GM12872 (cell line): Measurements from ENCODE around the gene GPR21.

ENCODE experiments used
- TF ChIP-seq, protein P1 (sequence below): IDR thresholded peaks from 3 replicates; pipeline ENCODE4 v1.5.1; 2011; ENCODE audit warnings: low read depth, mild to moderate bottlenecking, low read length, moderate library complexity; ENCODE audit not compliant: insufficient read depth

GPR21 gene, protein sequence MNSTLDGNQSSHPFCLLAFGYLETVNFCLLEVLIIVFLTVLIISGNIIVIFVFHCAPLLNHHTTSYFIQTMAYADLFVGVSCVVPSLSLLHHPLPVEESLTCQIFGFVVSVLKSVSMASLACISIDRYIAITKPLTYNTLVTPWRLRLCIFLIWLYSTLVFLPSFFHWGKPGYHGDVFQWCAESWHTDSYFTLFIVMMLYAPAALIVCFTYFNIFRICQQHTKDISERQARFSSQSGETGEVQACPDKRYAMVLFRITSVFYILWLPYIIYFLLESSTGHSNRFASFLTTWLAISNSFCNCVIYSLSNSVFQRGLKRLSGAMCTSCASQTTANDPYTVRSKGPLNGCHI

DNA sequence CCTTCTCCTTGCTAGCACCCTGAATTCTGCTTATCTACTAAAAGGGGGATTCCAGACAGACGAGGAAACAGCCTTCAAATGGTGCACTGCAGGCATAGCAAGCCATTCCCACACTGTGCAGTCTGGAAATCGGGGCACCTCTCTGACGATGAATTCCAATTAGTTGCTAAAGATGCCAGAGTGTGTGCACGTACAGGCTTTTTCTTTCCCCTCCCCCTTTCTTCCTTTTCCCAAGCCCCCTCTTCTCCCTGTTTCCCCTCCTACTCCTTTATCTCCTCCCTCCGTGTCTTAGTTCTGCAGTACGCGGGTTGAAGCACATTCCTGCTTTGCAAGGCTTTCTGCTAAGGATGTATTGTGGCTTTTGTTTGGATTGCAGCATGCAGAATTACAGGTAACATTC, at the start of gene GPR21:
TSS of gene GPR21 (plus strand) at position 316 of the 400 bp plus-strand sequence. CDS start 900 bp downstream, outside the sequence.
- TF ChIP-seq, protein P1, sequence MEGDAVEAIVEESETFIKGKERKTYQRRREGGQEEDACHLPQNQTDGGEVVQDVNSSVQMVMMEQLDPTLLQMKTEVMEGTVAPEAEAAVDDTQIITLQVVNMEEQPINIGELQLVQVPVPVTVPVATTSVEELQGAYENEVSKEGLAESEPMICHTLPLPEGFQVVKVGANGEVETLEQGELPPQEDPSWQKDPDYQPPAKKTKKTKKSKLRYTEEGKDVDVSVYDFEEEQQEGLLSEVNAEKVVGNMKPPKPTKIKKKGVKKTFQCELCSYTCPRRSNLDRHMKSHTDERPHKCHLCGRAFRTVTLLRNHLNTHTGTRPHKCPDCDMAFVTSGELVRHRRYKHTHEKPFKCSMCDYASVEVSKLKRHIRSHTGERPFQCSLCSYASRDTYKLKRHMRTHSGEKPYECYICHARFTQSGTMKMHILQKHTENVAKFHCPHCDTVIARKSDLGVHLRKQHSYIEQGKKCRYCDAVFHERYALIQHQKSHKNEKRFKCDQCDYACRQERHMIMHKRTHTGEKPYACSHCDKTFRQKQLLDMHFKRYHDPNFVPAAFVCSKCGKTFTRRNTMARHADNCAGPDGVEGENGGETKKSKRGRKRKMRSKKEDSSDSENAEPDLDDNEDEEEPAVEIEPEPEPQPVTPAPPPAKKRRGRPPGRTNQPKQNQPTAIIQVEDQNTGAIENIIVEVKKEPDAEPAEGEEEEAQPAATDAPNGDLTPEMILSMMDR = no peak

DNA sequence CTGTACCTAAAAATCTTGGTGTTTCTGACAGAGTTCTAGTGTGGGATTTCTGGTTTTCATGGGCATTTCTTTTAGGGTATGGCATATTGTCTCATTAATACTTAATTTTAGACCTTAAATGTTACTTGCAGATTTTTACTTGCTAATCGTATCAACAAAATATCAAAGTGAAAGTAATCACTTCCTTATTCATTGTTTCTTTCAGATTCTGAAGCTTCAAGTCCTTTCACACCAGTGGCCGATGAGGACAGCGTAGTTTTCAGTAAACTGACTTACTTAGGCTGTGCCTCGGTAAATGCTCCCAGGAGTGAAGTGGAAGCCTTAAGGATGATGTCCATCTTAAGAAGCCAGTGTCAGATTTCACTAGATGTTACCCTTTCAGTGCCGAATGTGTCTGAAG, 47.5 kb upstream of the GPR21 start:
- TF ChIP-seq, protein P1 = no peak

DNA sequence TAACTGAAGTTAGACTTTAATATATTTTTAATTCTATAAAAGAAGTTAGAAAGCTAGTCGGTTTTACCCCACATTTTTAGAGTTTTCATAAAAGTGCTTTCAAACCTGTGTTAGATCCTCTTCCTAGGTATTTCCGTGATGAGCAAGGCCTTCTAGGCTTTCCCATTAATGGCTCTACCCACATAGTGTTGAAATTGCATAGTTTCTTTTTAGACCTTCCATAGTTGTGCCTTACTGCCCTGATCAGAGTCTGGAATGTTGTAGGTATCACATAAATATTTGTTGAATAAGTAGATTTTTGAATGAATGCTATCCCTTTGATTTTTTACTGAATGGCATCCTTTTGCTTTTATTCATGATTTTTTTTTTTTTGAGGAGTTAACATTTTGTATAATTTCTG, 45.3 kb upstream of the GPR21 start:
- TF ChIP-seq, protein P1 = no peak

DNA sequence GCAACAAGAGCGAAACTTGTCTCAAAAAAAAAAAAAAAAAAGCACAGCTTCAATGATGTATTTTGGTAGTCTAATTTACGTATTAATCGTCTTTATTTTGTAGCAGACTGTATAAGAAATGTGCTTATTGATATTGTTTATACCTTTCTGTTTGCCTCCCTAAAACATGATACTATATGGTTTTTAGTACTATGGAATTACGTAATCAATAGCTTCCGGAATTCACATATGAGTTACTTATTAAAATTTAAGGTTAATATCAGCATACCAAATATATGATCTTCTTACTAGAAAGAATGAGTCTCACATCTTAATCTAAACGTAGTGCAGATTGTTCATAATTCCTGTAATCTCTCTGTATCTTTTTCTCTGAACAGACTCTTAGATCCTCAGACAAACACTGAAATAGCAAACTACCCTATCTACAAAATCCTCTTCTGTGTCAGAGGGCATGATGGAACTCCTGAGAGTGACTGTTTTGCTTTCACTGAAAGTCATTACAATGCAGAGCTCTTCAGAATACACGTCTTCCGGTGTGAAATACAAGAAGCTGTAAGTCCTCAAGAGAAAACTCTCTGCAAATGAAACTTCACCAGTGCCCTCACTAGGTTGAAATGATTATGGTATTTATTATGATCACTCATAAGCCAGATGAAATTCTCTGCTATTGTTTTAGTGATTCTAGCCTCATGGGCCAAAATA, 44.4 kb upstream of the GPR21 start:
- TF ChIP-seq, protein P1 = no peak

DNA sequence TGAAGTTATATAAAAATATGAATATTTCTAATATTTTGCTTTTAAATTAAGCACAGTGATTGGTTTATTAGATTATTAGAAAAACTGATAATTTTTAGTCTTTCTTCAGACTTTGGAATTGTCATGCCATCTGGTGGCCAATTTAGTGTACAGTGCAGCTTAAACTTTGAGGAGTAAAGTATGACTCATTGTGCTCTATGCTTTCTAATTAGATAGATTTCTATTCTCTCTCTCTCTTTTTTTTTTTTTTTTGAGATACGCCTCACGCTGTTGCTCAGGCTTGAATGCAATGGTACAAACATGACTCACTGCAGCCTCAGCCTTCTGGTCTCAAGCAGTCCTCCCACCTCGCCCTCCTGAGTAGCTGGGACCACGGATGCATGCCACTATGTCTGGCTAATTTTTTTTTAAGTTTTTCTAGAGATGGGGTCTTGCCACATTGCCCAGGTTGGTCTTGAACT, 42.1 kb upstream of the GPR21 start:
- TF ChIP-seq, protein P1 = peak; percentile 56

DNA sequence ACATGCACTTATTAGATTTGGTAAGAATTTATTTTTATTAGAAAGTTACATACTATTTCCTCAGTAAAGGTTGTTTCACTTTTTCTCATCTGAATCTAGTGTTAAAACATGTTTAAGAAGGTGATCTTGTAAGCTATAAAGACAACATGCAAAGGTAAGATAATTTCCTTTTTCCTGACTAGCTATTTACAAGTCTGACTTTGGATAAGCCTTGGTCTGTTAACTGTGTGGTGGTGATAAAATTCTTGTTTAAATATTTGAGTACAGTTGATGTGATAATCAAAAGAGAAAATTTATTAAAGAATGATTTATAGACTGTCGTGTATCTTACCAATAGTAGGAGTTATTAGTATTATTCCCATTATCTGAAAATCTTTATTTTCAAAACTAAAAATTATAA, 36.9 kb upstream of the GPR21 start:
- TF ChIP-seq, protein P1 = no peak

DNA sequence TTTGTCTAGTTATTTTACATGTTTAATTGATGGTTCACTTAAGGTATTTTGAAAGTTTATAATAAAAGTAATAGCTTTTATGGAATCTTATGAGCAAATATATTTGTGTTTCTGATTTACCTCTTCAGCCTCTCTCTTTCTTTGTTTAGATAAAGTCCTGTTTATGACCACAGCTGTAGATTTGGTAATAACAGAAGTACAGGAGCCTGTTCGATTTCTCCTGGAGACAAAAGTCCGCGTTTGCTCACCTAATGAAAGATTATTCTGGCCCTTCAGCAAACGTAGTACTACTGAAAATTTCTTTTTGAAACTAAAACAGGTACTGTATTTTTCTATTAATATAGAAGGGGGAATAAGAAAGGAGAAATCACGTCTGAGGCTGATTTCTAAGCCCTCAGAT, 35.0 kb upstream of the GPR21 start:
- TF ChIP-seq, protein P1 = no peak
